Measurements from ENCODE around the gene RNASE11. TPM values are rescaled to one million over a fixed set of nuclear protein-coding genes. Genes with fewer than 3 reads are reported as not detected.
"Not testable (repeated sequence)": the region's sequence is repeated elsewhere in the genome, so short reads cannot be mapped to it uniquely, and the experiment has no call there.

The RNASE11 gene
- total RNA-seq, 2 experiments from 2014 or later: not detected

DNA sequence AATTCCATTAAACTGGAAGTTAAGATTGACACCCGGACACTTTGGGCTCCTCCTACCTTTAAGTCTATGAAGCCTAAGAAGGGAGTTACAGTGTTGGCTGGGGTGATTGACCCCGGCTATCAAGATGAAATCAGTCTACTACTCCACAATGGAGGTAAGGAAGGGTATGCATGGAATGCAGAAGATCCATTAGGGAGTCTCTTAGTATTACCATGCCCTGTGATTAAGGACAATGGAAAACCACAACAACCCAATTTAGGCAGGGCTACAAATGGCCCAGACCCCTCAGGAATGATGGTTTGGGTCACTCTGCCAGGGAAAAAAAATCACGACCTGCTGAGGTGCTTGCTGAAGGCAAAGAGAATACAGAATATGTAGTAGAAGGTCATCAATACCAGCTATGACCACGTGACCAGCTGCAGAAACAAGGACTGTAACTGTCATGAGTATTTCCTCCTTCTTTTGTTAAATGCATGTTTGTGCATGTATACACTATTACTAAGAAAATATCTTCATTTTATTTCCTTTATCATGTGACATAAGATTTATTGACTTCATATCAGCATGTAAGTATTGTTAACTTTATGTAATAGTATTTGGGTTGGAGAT lies 15.3 kb downstream of the RNASE11 start:
- ATAC-seq; H3K36me3 Mint-ChIP-seq (ENCODE audit: low read depth); H3K4me3 Mint-ChIP-seq; H3K27ac Mint-ChIP-seq; CTCF ChIA-PET; POLR2A ChIA-PET; H3K9me3 Mint-ChIP-seq (ENCODE audit: insufficient read depth); H3K4me1 Mint-ChIP-seq (ENCODE audit: low read depth); DNase-seq; H3K27me3 Mint-ChIP-seq (ENCODE audit: low read depth): not testable (repeated sequence)

DNA sequence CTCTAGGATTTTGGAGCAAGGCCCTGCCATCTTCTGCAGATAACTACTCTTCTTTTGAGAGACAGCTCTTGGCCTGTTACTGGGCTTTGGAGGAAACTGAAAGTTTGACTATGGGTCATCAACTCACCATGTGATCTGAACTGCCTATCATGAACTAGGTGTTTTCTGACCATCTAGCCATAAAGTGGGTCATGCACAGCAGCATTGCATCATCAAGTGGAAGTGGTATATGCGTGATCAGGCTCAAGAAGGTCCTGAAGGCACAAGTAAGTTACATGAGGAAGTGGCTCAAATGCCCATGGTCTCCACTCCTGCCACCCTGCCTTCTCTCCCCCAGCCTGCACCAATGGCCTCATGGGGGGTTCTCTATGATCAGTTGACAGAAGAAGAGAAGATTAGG lies 17.1 kb downstream of the RNASE11 start:
- H3K27me3 Mint-ChIP-seq (ENCODE audit: low read depth); ATAC-seq; H3K27ac Mint-ChIP-seq; CTCF ChIA-PET; H3K36me3 Mint-ChIP-seq (ENCODE audit: low read depth); DNase-seq; H3K9me3 Mint-ChIP-seq (ENCODE audit: insufficient read depth); H3K4me3 Mint-ChIP-seq; POLR2A ChIA-PET: not testable (repeated sequence)
- peaks cover 13% of the 10 kb centered on the region for H3K4me1 Mint-ChIP-seq (ENCODE audit: low read depth)

DNA sequence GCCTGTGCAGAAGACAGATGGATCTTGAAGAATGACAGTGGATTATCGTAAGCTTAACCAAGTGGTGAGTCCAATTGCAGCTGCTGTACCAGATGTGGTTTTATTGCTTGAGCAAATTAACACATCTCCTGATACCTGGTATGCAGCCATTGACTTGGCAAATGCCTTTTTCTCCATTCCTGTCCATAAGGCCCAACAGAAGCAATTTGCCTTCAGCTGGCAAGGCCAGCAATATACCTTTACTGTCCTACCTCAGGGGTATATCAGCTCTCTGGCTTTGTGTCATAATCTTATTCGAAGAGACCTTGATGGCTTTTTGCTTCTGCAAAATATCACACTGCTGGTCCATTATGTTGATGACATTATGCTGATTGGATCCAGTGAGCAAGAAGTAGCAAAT lies 17.9 kb downstream of the RNASE11 start:
- peaks cover 13% of the 10 kb centered on the region for H3K4me1 Mint-ChIP-seq (ENCODE audit: low read depth)
- DNase-seq; H3K36me3 Mint-ChIP-seq (ENCODE audit: low read depth); CTCF ChIA-PET; H3K27ac Mint-ChIP-seq; H3K9me3 Mint-ChIP-seq (ENCODE audit: insufficient read depth); POLR2A ChIA-PET; ATAC-seq; H3K27me3 Mint-ChIP-seq (ENCODE audit: low read depth); H3K4me3 Mint-ChIP-seq: not testable (repeated sequence)

DNA sequence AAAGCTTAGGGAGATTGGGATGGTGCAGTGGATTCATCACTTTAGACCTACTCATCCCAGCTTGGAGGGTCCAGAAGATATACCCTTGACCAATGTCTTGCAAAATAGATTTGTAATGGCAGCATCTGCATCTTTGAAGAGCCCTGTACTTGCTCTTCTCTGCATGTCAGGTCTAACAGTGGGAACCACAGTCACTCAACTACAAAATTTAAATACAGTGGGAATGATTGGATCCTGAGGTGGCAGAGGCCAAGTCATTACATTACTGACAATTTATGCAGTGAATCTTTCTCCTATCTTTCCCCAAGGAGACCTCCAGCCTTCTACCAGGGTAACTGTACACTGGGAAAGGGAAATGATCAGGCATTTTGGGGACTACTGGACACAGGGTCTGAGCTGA lies 18.7 kb downstream of the RNASE11 start:
- Mint-ChIP-seq H3K4me1 (ENCODE audit: low read depth) (peaks cover 13% of the 10 kb centered on the region), H3K9me3 (ENCODE audit: insufficient read depth) (no peaks in the 10 kb centered on the region), H3K27ac (no peak overlapping the region), H3K4me3 (no peak overlapping the region), H3K36me3 (ENCODE audit: low read depth) (no peaks in the 10 kb centered on the region), H3K27me3 (ENCODE audit: low read depth) (peaks cover 6% of the 10 kb centered on the region)
- ChIA-PET POLR2A (no interaction called here), CTCF (no interaction called here)
- ATAC-seq (no peak), DNase-seq (no peak)

DNA sequence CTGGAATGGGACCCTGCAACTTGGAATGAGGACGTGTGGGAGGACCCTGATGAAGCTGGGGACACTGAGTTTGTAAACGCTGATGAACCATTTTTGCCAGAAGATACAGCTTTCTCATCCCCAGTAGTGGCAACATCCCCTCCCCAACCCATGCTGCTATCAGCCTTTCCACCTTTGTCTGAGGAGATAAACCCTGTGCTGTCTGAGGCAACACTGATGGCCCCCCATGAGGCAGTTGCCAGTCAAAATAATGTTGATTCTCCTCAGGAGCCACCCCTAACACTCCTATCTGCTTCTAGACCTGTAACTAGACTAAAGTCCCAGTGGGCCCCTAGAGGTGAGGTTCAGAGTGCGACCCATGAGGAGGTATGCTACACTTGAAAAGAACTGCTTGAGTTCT lies 19.4 kb downstream of the RNASE11 start:
- H3K4me1 Mint-ChIP-seq (ENCODE audit: low read depth): peaks cover 13% of the 10 kb centered on the region
- ATAC-seq: no peak
- CTCF ChIA-PET: no interaction called here
- H3K4me3 Mint-ChIP-seq: no peak overlapping the region
- H3K9me3 Mint-ChIP-seq (ENCODE audit: insufficient read depth): no peaks in the 10 kb centered on the region
- no peak overlapping the region for H3K27ac Mint-ChIP-seq
- H3K36me3 Mint-ChIP-seq (ENCODE audit: low read depth): no peaks in the 10 kb centered on the region
- DNase-seq: no peak
- peaks cover 8% of the 10 kb centered on the region for H3K27me3 Mint-ChIP-seq (ENCODE audit: low read depth)
- POLR2A ChIA-PET: no interaction called here

DNA sequence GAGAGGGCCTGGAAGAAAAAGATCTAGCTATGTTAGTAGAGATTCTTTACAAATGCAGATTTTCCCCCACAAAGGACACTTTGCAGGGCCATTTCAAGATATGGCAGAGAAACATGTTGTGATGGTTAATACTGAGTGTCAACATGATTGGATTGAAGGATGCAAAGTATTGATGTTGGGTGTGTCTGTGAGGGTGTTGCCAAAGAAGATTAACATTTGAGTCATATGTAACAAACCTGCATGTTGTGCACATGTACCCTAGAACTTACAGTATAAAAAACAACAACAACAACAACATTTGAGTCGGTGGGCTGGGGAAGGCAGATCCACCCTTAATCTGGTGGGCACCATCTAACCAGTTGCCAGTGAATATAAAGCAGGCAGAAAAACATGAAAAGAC lies 20.6 kb downstream of the RNASE11 start:
- H3K36me3 Mint-ChIP-seq (ENCODE audit: low read depth); DNase-seq; H3K9me3 Mint-ChIP-seq (ENCODE audit: insufficient read depth); ATAC-seq; H3K27ac Mint-ChIP-seq; CTCF ChIA-PET; POLR2A ChIA-PET; H3K4me3 Mint-ChIP-seq: not testable (repeated sequence)
- peaks cover 13% of the 10 kb centered on the region for H3K4me1 Mint-ChIP-seq (ENCODE audit: low read depth)
- peaks cover 14% of the 10 kb centered on the region for H3K27me3 Mint-ChIP-seq (ENCODE audit: low read depth)

DNA sequence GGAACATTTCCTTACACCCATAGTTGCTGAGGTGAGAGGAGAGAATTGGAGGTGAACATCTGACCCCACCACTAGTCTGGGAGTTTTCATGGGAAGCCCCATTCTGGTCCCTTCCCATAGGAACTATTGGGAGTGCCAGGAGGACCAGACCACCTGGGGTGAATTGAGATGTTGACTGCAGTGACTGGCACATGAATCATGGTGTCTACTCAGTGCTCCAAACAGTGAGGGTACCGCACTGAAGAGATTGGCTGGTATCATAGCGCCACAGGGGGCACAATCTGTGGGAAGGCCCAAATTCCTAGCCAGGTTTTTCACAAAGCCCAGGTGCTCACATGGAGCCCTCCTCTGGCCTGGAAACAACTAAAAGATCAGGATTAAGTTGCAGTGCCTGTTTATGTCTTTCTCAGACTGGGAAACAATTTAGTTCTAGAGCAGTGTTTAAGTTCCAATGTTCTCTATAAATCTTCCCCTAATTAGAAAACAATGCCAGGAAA lies 23.3 kb downstream of the RNASE11 start:
- no peaks in the 10 kb centered on the region for H3K9me3 Mint-ChIP-seq (ENCODE audit: insufficient read depth)
- no peaks in the 10 kb centered on the region for H3K36me3 Mint-ChIP-seq (ENCODE audit: low read depth)
- ChIA-PET POLR2A (no interaction called here), CTCF (no interaction called here)
- H3K27me3 Mint-ChIP-seq (ENCODE audit: low read depth): peaks cover 21% of the 10 kb centered on the region
- no peak for ATAC-seq
- H3K4me1 Mint-ChIP-seq (ENCODE audit: low read depth): peaks cover 11% of the 10 kb centered on the region
- no peak for DNase-seq
- H3K27ac Mint-ChIP-seq: no peak overlapping the region
- no peak overlapping the region for H3K4me3 Mint-ChIP-seq

DNA sequence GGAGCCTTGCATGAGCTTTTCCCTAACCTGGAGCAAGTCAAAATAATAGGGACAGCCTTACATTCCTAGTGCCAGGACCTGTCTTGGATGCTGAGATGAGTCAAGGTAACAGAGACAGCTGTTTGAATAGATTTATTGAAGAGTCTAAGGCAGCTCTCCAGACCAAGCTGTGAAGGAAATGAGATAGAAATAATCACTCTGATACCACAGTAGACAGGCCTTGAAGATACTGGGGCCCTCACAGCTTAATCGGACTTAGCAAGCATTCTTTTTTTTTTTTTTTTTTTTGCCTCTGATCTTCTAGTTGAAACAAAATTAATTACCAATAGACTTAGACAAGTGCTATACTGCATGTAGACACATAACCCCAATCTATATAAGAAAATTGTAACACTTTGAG lies 23.8 kb downstream of the RNASE11 start:
- Mint-ChIP-seq H3K27ac (no peak overlapping the region), H3K4me3 (no peak overlapping the region), H3K27me3 (ENCODE audit: low read depth) (peaks cover 21% of the 10 kb centered on the region), H3K9me3 (ENCODE audit: insufficient read depth) (no peaks in the 10 kb centered on the region), H3K4me1 (ENCODE audit: low read depth) (peaks cover 11% of the 10 kb centered on the region), H3K36me3 (ENCODE audit: low read depth) (no peaks in the 10 kb centered on the region)
- ChIA-PET CTCF (no interaction called here), POLR2A (no interaction called here)
- no peak for ATAC-seq
- DNase-seq: no peak

DNA sequence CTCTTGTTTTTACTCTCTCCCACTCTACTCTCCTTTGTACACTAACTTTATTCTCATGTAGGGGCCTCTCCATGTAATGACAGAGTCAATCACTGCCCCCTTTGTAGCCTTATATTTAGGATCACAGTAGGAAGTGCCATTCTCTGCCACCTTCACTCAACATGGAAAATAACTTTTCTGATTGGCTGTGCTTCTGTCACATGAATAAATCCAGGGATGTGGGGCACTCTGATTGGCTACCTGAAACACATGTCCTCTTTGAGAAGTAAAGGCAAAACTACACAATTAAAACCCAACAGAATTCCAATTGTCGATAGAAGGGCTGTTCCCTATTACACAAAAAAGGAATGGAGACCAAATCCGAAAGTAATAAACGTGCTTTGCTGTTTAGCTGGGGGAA lies 26.8 kb downstream of the RNASE11 start, which contains the start of gene RNASE9:
TSS of gene RNASE9 (minus strand) at position 87 of the 400 bp plus-strand sequence.
- no peak within 1 kb of the TSS for H3K27ac Mint-ChIP-seq
- no peaks in the 10 kb centered on the region for H3K36me3 Mint-ChIP-seq (ENCODE audit: low read depth)
- no peaks in the 10 kb centered on the region for H3K4me1 Mint-ChIP-seq (ENCODE audit: low read depth)
- no peak within 1 kb of the TSS for H3K4me3 Mint-ChIP-seq
- no peak for ATAC-seq
- POLR2A ChIA-PET: no interaction called here
- no peak for DNase-seq
- CTCF ChIA-PET: interaction anchor here (1.6 kb wide), 1 partner anchor 30 kb away, joined by 3 read pairs; no protein-coding TSS in a partner anchor
- H3K27me3 Mint-ChIP-seq (ENCODE audit: low read depth): peaks cover 20% of the 10 kb centered on the region
- no peaks in the 10 kb centered on the region for H3K9me3 Mint-ChIP-seq (ENCODE audit: insufficient read depth)

DNA sequence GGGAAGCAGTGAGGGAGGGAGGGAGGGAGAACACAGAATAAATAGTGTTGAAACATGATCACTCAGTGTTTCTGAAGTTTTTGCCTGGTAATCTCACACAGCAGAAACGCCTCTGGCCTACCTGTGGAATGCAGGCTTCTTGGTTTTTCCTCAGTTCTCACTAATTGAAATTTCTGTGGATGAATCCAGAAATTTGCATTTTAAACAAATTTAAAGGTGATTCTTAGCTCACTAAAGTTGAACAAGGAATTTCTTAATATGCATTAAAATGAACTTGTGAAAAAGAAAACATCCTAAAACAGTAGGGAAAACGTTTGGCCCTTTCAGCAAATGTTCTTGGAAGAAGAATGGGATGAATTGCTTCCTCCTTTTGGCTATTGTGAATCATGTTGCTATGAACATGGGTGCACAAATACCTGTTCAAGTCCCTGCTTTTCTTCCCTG lies 28.3 kb downstream of the RNASE11 start:
- ChIA-PET POLR2A (no interaction called here), CTCF (no interaction called here)
- no peak overlapping the region for H3K4me3 Mint-ChIP-seq
- ATAC-seq: no peak
- H3K36me3 Mint-ChIP-seq (ENCODE audit: low read depth): no peaks in the 10 kb centered on the region
- DNase-seq: no peak
- H3K27ac Mint-ChIP-seq: no peak overlapping the region
- H3K4me1 Mint-ChIP-seq (ENCODE audit: low read depth): no peaks in the 10 kb centered on the region
- peaks cover 16% of the 10 kb centered on the region for H3K27me3 Mint-ChIP-seq (ENCODE audit: low read depth)
- H3K9me3 Mint-ChIP-seq (ENCODE audit: insufficient read depth): no peaks in the 10 kb centered on the region

DNA sequence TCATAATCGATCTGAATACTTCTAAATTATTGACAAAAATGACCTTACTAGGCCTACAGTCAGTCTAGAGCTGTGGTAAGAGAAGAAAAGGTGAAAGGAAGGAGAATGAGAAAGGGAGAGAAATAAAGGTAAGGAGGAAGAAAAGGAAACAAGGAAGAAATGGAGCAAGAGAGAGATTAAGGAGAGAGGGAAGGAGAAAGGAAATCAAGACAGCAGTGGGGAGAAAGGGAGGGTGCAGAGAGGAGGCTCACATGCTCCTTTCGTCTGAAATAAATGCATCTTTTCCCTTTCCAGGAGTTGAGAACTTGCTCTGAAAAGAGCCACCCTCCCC lies 30.6 kb downstream of the RNASE11 start:
- ChIA-PET CTCF (no interaction called here), POLR2A (no interaction called here)
- Mint-ChIP-seq H3K27me3 (ENCODE audit: low read depth) (peaks cover 9% of the 10 kb centered on the region), H3K36me3 (ENCODE audit: low read depth) (no peaks in the 10 kb centered on the region), H3K27ac (no peak overlapping the region), H3K4me3 (no peak overlapping the region), H3K4me1 (ENCODE audit: low read depth) (no peaks in the 10 kb centered on the region), H3K9me3 (ENCODE audit: insufficient read depth) (no peaks in the 10 kb centered on the region)
- DNase-seq (no peak), ATAC-seq (no peak)

DNA sequence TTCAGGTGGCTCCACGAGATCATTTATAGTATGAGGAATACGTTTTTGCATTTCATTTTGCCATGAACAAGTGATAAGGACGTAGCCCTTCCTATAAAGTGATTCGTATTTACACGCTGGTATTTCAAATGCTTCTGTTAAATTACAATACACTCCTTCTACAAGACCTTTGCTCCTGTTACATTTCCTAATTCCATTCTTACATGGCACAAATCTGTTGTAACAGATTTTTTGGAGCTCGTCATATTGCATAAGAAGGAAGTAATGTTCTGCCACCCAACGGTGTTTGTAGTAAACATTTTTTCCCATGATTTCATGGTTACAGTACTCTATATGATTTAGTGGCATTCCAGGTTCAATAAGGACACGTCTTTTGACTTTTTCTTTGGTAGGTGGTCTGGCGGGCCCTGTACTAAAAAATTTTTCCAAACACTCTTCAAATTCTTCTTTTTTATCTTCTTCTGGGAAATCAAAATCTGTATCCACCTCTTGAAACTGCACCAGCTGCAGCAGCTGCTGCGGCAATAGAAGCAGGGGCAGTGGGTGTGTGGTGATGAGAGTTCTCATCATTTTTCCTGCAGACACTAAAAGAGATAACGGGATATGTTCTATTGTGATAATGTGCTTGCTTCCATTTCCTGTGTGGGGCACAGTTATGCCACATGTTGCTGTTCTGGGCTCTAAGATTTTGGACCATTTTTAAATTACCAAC lies 31.1 kb downstream of the RNASE11 start:
- no peaks in the 10 kb centered on the region for H3K36me3 Mint-ChIP-seq (ENCODE audit: low read depth)
- H3K27ac Mint-ChIP-seq: no peak overlapping the region
- H3K4me3 Mint-ChIP-seq: no peak overlapping the region
- no peaks in the 10 kb centered on the region for H3K4me1 Mint-ChIP-seq (ENCODE audit: low read depth)
- ATAC-seq (no peak), DNase-seq (no peak)
- no peaks in the 10 kb centered on the region for H3K9me3 Mint-ChIP-seq (ENCODE audit: insufficient read depth)
- POLR2A ChIA-PET: no interaction called here
- CTCF ChIA-PET: no interaction called here
- peaks cover 7% of the 10 kb centered on the region for H3K27me3 Mint-ChIP-seq (ENCODE audit: low read depth)

DNA sequence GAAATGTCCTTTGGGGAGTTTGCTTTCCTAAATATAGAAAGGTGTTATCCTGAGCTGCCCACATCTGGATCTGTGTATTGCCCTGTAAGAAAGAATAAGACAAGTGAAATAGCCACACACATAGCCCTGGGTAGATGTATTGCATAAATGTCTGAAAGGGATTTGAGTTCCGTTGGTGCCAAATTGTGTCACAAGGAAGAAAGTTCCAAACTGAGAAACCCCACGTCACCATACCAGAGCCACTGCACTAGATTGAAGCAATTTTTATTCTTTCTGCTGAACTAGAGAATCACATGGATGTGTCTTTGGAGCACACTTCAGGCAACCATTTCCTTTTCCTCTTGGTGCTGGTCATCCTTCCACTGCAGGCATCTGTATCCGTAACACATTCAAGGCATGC lies 32.0 kb downstream of the RNASE11 start:
- H3K9me3 Mint-ChIP-seq (ENCODE audit: insufficient read depth): no peaks in the 10 kb centered on the region
- CTCF ChIA-PET: no interaction called here
- no peak for DNase-seq
- no peak overlapping the region for H3K4me3 Mint-ChIP-seq
- ATAC-seq: no peak
- no peak overlapping the region for H3K27ac Mint-ChIP-seq
- H3K27me3 Mint-ChIP-seq (ENCODE audit: low read depth): peaks cover 3% of the 10 kb centered on the region
- no peaks in the 10 kb centered on the region for H3K36me3 Mint-ChIP-seq (ENCODE audit: low read depth)
- no peaks in the 10 kb centered on the region for H3K4me1 Mint-ChIP-seq (ENCODE audit: low read depth)
- POLR2A ChIA-PET: no interaction called here

All from activated CD8-positive, alpha-beta T cell treated with anti-CD3 and anti-CD28 coated beads, Interleukin-2, amount 10 ng/mL, durations not matched to agents 7 days and 5 days (primary cell).